Neural progenitor cell (in vitro differentiated cells): Measurements from ENCODE around the gene FITM1. TPM values are rescaled to one million over a fixed set of nuclear protein-coding genes. Genes with fewer than 3 reads are reported as not detected.

ENCODE experiments used
- DNase-seq: peaks from one replicate; pipeline ENCODE4 v3.0.0-alpha.2; 2016; ENCODE audit warnings: low spot score
- H2AFZ ChIP-seq: fragments of 200-600 bp; sonication (generic); replicated peaks from 2 replicates; pipeline ENCODE4 v1.6.1; 2016; ENCODE audit warnings: antibody characterized with exemption
- H3F3A ChIP-seq: fragments of 200-600 bp; sonication (generic); 2 replicates; pipeline ENCODE4 v1.6.1; 2016; ENCODE audit warnings: antibody characterized with exemption, low read depth
- H3K27ac ChIP-seq: fragments of 200-600 bp; sonication (generic); 2 replicates; pipeline ENCODE4 v1.5.1; 2016; ENCODE audit warnings: mild to moderate bottlenecking
- H3K27me3 ChIP-seq: fragments of 200-600 bp; sonication (generic); 2 replicates; pipeline ENCODE4 v1.6.1; 2016; ENCODE audit warnings: mild to moderate bottlenecking, moderate library complexity
- H3K36me3 ChIP-seq: fragments of 200-600 bp; sonication (generic); 2 replicates; pipeline ENCODE4 v1.5.1; 2016
- H3K4me1 ChIP-seq: fragments of 200-600 bp; sonication (generic); 2 replicates; pipeline ENCODE4 v1.6.1; 2016; ENCODE audit warnings: mixed run types
- H3K4me2 ChIP-seq: fragments of 200-600 bp; sonication (generic); 2 replicates; pipeline ENCODE4 v1.6.1; 2016
- H3K4me3 ChIP-seq: fragments of 200-600 bp; sonication (generic); 2 replicates; pipeline ENCODE4 v1.5.1; 2016
- H3K79me2 ChIP-seq: fragments of 200-600 bp; sonication (generic); 2 replicates; pipeline ENCODE4 v1.6.1; 2016; ENCODE audit warnings: low read depth
- H3K9ac ChIP-seq: fragments of 200-600 bp; sonication (generic); 2 replicates; pipeline ENCODE4 v1.6.1; 2016
- H3K9me3 ChIP-seq: fragments of 200-600 bp; sonication (generic); 2 replicates; pipeline ENCODE4 v1.5.1; 2016; ENCODE audit warnings: low read depth
- H4K20me1 ChIP-seq: fragments of 200-600 bp; sonication (generic); 2 replicates; pipeline ENCODE4 v1.6.1; 2016; ENCODE audit warnings: low read depth
- H3K27ac Mint-ChIP-seq: 3 replicates; pipeline ENCODE4 v1.8.0; 2021; ENCODE audit warnings: mixed read lengths
- H3K27me3 Mint-ChIP-seq: 2 replicates; pipeline ENCODE4 v1.8.0; 2022; ENCODE audit warnings: low read depth, mild to moderate bottlenecking, inconsistent platforms, moderate library complexity, mixed read lengths; ENCODE audit not compliant: insufficient read depth
- H3K36me3 Mint-ChIP-seq: 3 replicates; pipeline ENCODE4 v1.8.0; 2021; ENCODE audit warnings: mixed read lengths
- H3K4me1 Mint-ChIP-seq: 3 replicates; pipeline ENCODE4 v1.8.0; 2021; ENCODE audit warnings: mixed read lengths
- H3K4me3 Mint-ChIP-seq: 3 replicates; pipeline ENCODE4 v1.8.0; 2021; ENCODE audit warnings: mild to moderate bottlenecking, moderate library complexity, mixed read lengths
- H3K9me3 Mint-ChIP-seq: 3 replicates; pipeline ENCODE4 v1.8.0; 2020; ENCODE audit warnings: mixed read lengths
- EZH2 ChIP-seq: fragments of 200-600 bp; sonication (generic); IDR thresholded peaks from 2 replicates; pipeline ENCODE4 v1.6.1; 2017; ENCODE audit warnings: antibody characterized with exemption, mild to moderate bottlenecking, moderate library complexity
- EZH2phosphoT487 ChIP-seq: fragments of 200-600 bp; sonication (generic); IDR thresholded peaks from 2 replicates; pipeline ENCODE4 v1.6.1; 2017; ENCODE audit warnings: antibody characterized with exemption
- total RNA-seq: library from RNA; depleted of rRNA; stranded (reverse); fragments of >200 nt; gene quantifications from 2 replicates; pipeline ENCODE4 v1.2.3, GENCODE V29; 2015; ENCODE audit warnings: low replicate concordance
- TF ChIP-seq, protein P1 (sequence below): fragments of 200-600 bp; sonication (generic); IDR thresholded peaks from 2 replicates; pipeline ENCODE4 v1.5.1; 2017; ENCODE audit warnings: antibody characterized with exemption, mild to moderate bottlenecking

The FITM1 gene
- total RNA-seq, 1 donor from 2014 or later = 0.77 TPM

DNA sequence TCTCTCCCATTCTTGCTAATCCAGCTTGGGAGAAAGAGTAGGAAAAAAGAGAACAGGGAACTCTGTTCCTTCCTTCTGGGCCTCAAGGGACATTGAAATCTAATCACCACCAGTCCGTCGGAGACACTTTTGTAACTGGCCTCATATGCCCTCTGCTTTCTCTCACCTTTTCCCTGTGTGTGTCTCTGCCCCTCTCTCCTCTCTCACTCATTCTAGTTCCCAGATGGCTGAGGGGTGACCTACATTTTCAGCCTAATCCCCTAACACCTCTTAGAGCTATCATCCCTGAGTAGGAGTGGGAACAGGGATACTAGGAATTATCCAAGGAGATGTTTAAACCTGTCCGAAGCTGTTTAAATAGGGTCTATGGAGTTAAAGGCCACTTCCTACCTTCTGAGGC, 45.2 kb upstream of the FITM1 start:
- Mint-ChIP-seq H3K27ac (no peak overlapping the region), H3K9me3 (no peaks in the 10 kb centered on the region), H3K27me3 (peaks cover 31% of the 10 kb centered on the region), H3K4me1 (peaks cover 18% of the 10 kb centered on the region), H3K36me3 (no peaks in the 10 kb centered on the region), H3K4me3 (no peak overlapping the region)
- Histone ChIP-seq H3F3A (peaks cover 8% of the 10 kb centered on the region), H2AFZ (no peak overlapping the region), H3K9ac (no peak overlapping the region), H4K20me1 (no peaks in the 10 kb centered on the region), H3K4me2 (no peak overlapping the region), H3K4me3 (no peak overlapping the region), H3K27ac (no peak overlapping the region), H3K27me3 (peaks cover 37% of the 10 kb centered on the region), H3K9me3 (no peaks in the 10 kb centered on the region), H3K36me3 (no peaks in the 10 kb centered on the region), H3K4me1 (peaks cover 29% of the 10 kb centered on the region), H3K79me2 (no peaks in the 10 kb centered on the region)
- no peak for TF ChIP-seq EZH2
- TF ChIP-seq, protein P1, sequence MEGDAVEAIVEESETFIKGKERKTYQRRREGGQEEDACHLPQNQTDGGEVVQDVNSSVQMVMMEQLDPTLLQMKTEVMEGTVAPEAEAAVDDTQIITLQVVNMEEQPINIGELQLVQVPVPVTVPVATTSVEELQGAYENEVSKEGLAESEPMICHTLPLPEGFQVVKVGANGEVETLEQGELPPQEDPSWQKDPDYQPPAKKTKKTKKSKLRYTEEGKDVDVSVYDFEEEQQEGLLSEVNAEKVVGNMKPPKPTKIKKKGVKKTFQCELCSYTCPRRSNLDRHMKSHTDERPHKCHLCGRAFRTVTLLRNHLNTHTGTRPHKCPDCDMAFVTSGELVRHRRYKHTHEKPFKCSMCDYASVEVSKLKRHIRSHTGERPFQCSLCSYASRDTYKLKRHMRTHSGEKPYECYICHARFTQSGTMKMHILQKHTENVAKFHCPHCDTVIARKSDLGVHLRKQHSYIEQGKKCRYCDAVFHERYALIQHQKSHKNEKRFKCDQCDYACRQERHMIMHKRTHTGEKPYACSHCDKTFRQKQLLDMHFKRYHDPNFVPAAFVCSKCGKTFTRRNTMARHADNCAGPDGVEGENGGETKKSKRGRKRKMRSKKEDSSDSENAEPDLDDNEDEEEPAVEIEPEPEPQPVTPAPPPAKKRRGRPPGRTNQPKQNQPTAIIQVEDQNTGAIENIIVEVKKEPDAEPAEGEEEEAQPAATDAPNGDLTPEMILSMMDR = no peak
- no peak for TF ChIP-seq EZH2phosphoT487
- no peak for DNase-seq

DNA sequence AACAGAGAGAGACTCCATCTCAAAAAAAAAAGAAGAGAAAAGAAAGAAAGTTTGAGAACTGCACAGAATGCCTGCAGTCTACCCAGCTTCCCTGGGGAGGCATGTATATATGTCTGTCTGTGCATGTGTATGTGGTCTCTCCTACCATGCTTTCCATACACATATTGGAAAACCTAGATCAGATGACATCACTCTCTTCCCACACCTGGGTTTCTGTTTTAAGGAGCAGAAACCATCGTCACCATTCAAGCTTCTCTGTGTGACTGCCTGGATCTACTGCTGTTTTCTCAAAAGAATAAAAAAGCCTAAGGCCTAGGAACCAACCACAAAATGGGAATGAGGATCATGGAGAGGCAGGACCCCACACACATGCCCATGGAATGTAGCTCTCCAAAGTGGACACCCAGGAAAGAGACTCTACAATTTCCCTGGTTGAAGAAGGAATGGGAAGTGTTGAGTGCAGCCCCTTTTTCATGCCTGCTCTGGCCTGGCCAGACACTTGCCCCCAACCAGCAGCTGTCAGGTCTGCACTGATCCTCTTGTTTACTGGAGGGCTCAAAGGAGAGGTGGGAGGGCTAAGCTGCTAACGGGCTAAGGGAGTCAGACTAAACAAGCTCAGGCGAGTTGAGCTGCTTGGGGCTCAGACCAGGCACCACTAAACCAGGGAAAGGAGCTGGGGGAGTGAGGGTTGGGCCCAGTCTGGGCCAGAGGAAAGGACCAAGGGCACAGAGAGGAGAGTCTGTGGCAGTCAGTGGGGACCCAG, 44.1 kb upstream of the FITM1 start:
- Mint-ChIP-seq H3K4me1 (peaks cover 15% of the 10 kb centered on the region), H3K27me3 (peaks cover 23% of the 10 kb centered on the region), H3K4me3 (no peak overlapping the region), H3K36me3 (no peaks in the 10 kb centered on the region), H3K27ac (no peak overlapping the region), H3K9me3 (no peaks in the 10 kb centered on the region)
- Histone ChIP-seq H4K20me1 (no peaks in the 10 kb centered on the region), H3K4me3 (no peak overlapping the region), H3K9ac (no peak overlapping the region), H3K79me2 (no peaks in the 10 kb centered on the region), H3K36me3 (no peaks in the 10 kb centered on the region), H3F3A (no peaks in the 10 kb centered on the region), H2AFZ (no peak overlapping the region), H3K27me3 (peaks cover 29% of the 10 kb centered on the region), H3K27ac (no peak overlapping the region), H3K4me1 (peaks cover 24% of the 10 kb centered on the region), H3K9me3 (no peaks in the 10 kb centered on the region), H3K4me2 (peak overlapping the region; percentile 60)
- TF ChIP-seq EZH2 (no peak), EZH2phosphoT487 (no peak)
- TF ChIP-seq, protein P1 = no peak
- peak; percentile 74 for DNase-seq

DNA sequence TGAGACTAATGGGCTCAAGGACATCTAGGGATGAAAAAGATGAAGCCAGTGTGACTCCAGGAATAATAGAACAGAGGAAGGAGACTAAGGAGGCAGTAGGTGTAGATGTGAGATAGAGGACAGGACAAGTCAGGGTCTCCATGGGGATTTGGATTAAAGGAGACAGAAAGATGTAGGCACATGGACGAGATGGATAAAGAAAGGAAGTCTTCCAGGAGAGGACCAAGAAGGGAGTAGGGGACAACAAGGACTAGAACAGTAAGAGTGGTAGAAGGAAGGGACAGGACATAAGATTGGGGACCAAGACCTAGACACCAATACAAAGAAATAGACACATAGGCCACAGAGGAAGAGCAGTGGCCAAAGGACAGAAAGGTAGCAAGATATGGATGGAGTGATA, 43.5 kb upstream of the FITM1 start:
- Histone ChIP-seq H3K4me2 (peak overlapping the region; percentile 60), H3K36me3 (no peaks in the 10 kb centered on the region), H4K20me1 (no peaks in the 10 kb centered on the region), H3K9me3 (no peaks in the 10 kb centered on the region), H3K27ac (no peak overlapping the region), H2AFZ (no peak overlapping the region), H3K27me3 (peaks cover 22% of the 10 kb centered on the region), H3K4me3 (no peak overlapping the region), H3K4me1 (peaks cover 19% of the 10 kb centered on the region), H3K79me2 (no peaks in the 10 kb centered on the region), H3K9ac (no peak overlapping the region), H3F3A (no peaks in the 10 kb centered on the region)
- H3K36me3 Mint-ChIP-seq = no peaks in the 10 kb centered on the region
- H3K27me3 Mint-ChIP-seq = peaks cover 19% of the 10 kb centered on the region
- H3K4me3 Mint-ChIP-seq = no peak overlapping the region
- peaks cover 13% of the 10 kb centered on the region for H3K4me1 Mint-ChIP-seq
- no peak for TF ChIP-seq EZH2
- TF ChIP-seq, protein P1 = no peak
- TF ChIP-seq EZH2phosphoT487 = no peak
- DNase-seq = no peak
- no peaks in the 10 kb centered on the region for H3K9me3 Mint-ChIP-seq
- no peak overlapping the region for H3K27ac Mint-ChIP-seq
